D721Med (cell line): ENCODE data around the gene CST11.

ENCODE experiments used
- DNase-seq: peaks from one replicate; pipeline ENCODE4 v3.0.0; 2011; ENCODE audit warnings: low spot score; ENCODE audit not compliant: insufficient read length
- FAIRE-seq: peaks from 2 replicates; lab custom pipeline; 2011; peaks lifted over from hg19 to GRCh38; lab: Jason Lieb, UNC
- TF ChIP-seq, protein P1 (sequence below): IDR thresholded peaks from 2 replicates; pipeline ENCODE4 v1.5.1; 2012; ENCODE audit warnings: mild to moderate bottlenecking, control low read depth; ENCODE audit not compliant: insufficient read depth; ENCODE audit errors: missing control alignments

CST11 gene

DNA sequence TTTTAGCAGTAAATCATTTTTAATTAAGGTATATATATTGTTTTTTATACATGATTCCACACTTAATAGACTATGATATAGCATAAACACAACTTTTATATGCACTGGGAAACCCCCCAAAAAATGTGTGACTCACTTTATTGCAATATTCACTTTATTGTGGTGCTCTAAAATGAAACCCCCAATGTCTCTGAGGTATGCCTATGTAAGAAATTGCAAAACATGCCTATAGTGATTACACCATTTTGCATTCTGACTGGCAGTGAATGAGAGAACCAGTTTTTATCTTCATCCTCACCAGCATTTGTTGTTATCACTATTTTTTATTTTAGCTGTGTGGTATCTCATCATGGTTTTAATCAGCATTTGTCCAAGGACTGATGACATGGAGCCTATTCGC lies 8.5 kb upstream of the CST11 start:
- FAIRE-seq: no peak
- TF ChIP-seq, protein P1, sequence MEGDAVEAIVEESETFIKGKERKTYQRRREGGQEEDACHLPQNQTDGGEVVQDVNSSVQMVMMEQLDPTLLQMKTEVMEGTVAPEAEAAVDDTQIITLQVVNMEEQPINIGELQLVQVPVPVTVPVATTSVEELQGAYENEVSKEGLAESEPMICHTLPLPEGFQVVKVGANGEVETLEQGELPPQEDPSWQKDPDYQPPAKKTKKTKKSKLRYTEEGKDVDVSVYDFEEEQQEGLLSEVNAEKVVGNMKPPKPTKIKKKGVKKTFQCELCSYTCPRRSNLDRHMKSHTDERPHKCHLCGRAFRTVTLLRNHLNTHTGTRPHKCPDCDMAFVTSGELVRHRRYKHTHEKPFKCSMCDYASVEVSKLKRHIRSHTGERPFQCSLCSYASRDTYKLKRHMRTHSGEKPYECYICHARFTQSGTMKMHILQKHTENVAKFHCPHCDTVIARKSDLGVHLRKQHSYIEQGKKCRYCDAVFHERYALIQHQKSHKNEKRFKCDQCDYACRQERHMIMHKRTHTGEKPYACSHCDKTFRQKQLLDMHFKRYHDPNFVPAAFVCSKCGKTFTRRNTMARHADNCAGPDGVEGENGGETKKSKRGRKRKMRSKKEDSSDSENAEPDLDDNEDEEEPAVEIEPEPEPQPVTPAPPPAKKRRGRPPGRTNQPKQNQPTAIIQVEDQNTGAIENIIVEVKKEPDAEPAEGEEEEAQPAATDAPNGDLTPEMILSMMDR: no peak
- DNase-seq: no peak

DNA sequence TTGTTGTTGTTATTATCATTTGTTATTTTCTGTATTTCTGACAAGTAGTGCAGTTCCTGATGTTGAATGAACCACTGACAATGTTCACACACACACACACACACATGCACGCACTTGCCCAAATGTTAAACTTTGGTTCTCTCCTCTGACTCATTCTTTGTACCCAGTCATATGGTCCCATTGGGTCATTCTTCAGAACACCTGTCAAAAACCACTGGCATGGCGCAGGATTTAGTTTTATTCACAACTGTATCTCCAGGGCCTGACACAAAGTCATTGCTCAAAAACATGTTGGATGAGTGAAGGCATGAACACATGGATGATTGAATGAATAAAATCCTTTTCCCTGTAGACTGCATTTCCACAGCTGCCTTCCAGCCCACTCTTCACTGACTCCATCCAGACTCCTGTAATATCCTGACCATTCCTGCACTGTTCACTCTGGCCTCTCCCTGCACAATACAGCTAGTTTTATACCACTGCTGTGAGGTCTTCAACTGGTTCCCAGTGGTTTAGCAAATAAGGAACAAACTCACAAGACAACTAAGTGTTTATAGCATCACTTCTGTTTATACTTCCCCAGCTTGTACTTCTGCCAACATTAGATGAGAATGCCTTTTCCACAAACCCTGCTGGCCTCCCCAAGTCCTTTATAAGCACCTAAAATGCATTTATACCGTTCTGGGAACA lies 6.9 kb upstream of the CST11 start:
- FAIRE-seq: no peak
- DNase-seq: no peak
- TF ChIP-seq, protein P1: no peak

DNA sequence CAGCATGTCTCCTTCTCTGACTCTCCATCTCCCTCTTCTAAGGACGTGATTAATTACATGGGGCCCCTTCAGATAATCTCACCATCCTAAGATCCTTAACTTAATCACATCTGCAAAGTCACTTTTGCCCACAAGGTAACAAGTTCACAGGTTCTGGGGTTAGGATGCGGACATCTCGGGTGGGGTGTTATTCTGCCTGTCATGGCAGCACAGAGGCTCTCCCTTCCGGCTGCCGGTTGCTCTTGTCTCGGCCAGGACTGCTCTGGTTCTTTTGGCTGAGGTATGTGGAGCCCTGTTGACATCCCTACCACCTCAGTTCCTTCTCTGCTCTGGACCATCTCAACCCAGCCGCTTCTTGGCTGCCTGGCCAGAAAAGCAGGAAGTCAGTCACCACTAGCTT lies 4.2 kb upstream of the CST11 start:
- FAIRE-seq: no peak
- no peak for DNase-seq
- TF ChIP-seq, protein P1: no peak

DNA sequence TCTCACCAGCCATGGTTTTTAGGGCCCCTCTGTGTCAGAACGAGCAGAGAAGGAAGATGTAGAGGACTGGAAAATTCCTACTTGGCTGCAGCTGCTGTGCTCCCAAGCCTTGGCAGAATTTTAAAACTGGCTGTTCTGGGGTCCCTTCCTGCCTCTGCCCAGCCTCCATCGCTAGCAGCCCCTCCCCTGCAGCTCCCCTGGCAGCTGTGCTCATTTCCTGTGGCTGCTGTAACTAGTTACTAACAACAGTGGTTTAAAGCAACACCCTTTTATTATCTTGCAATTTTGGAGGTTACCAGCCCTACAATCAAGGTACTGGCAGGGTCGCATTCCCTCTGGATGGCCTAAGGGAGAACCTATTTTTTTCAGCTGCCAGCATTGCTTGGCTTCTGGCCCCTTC lies 3.7 kb upstream of the CST11 start:
- TF ChIP-seq, protein P1: no peak
- DNase-seq: no peak
- no peak for FAIRE-seq

DNA sequence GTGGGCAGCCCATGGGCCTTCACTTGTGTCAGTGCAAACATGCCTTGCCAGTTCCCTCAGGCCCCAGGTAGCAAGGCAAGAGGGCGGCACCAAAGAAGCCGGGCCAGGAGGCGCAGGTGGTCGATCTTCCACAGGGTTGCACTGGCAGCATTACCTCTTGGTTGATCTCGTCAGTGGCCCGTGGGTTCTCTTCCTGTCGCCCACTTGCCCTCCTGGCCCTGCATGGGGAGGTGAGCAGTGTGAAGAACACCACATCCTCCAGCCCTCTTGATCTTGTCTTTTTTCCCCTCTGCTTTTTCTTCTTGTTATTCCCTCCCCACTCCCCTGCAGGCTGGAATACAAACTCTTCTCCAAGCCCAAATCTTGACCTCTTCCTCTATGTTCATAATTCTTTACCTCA lies 3.0 kb upstream of the CST11 start:
- DNase-seq (no peak), FAIRE-seq (no peak)
- TF ChIP-seq, protein P1: no peak

DNA sequence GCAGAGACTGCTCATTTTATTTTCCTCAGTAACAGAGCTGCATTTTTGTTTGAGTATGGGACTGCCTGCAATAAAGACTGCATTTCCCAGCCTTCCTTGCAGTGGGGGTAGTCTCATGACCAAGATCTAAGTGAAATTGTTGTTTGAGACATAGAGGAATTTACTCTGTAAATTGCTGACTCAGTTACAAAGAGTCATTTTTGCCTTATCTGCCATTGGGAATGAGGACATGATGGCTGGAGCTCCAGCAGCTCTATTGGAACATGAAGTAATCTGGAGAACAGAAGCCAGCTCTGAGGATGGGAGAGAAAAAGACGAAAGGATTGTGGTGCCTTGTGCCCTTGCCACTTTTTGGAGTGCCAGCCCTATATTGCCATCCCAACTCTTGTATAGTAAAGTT lies 2.1 kb upstream of the CST11 start:
- TF ChIP-seq, protein P1: no peak
- FAIRE-seq: no peak
- no peak for DNase-seq
